ENCODE data around the gene TAS2R39.

The TAS2R39 gene

GRCh38 chr7:143216686-143217085 lies 33.5 kb downstream of the TAS2R39 start:
- DNase-seq = no peak

- DNase-seq = no peak
Measured at GRCh38 chr7:143217806-143218205, 34.6 kb downstream of the TAS2R39 start.

- DNase-seq = no peak
Measured at GRCh38 chr7:143221286-143221685, 38.1 kb downstream of the TAS2R39 start.

DNA sequence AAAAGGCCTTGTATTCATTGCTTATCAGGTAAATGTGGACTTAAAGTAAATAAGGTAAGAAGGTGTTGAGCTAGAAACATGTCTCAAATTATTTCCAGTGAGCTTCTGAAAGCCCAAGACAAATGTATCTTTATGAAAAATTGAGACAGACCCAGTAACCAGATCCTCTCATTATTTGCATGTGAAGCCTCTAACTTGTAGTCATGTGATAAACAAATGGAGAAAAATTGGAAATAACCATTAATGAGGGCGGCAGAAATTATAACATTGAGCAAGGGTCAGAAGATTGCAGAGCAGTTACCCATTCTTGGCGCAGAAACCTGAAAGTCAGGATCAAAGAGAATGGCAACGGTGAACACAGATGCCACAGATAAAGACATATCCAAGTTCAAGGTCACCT lies 38.5 kb downstream of the TAS2R39 start, which contains the start of gene TAS2R40:
TAS2R40 (plus strand) TSS at position 301 of the 400 bp plus-strand sequence; CDS start at position 343, 42 bp downstream.
- DNase-seq = no peak

GRCh38 chr7:143222782-143223181 lies 39.6 kb downstream of the TAS2R39 start:
- DNase-seq = no peak

DNA sequence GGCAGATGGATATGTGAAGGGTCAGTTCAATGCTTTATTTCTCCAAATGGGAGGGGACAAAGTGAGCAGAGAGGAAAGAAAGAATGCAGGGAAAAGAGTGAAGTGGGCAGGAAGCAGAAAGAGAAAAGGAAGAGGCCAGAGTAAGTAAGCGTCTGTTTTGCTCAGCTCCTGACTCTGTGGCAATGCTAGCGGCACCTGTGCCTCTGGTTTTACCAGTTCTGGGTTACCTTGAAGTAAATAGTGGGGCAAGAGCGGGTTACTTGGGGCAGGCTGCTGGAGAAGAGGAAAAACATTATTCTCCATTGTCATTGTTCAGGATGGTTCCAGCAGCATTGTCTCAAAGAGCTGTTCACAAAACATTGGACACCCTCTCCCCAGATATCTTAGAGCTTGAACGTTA lies 40.6 kb downstream of the TAS2R39 start:
- DNase-seq = no peak

DNA sequence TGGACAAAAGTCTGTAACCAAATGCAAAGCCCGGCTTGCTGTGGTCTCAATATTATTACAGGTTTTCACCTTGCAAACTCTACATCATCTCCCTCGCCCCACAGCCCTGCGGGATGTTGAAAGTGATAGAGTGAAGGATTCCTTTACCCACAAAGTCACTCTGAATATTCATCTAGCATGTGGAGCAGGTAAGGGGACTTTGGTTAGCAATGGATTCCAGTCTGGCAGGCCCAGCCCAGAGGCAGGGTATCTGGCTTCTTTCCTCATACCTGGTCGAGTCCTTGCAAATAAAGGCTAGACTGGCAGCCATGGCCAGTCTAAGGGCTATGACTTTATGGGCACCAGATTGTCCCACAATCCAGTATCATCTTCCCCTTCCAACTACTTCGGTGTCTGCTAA lies 41.8 kb downstream of the TAS2R39 start:
- no peak for DNase-seq

DNA sequence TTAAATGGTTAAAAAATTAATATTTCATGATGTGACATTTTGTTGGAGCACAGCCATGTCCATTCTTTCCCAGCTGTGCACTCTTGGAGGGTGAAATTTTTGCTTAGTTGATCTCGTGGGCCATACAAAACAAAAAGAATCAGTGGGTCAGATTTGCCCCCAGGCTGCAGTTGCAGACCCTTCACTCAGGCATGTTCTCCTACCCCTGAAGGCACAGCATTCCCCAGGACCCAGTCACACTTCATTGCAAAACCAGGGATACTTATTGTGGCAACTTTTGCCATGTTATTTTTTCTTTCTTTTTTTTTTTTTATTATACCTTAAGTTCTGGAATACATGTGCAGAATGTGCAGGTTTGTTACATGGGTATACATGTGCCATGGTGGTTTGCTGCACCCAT lies 44.6 kb downstream of the TAS2R39 start:
- DNase-seq = peak; percentile 9

- DNase-seq = peak; percentile 70
Measured at GRCh38 chr7:143229054-143229790, 46.0 kb downstream of the TAS2R39 start.

GRCh38 chr7:143230602-143231457 lies 47.6 kb downstream of the TAS2R39 start:
- DNase-seq = no peak

All from eye (tissue), 1 donor.